GM21576 (cell line): ENCODE data around the gene PRKN.

Source experiments
- ATAC-seq: cut with Tn5 transposase; IDR thresholded peaks from one replicate; pipeline ENCODE4 v1.9.1; 2021; ENCODE audit warnings: mild to moderate bottlenecking, moderate library complexity; ENCODE audit not compliant: unreplicated experiment

Gene PRKN

GRCh38 chr6:162711376-162711775, 16.2 kb downstream of the PRKN start:
- ATAC-seq = no peak

GRCh38 chr6:162710936-162711335, 16.6 kb downstream of the PRKN start:
- ATAC-seq = no peak

GRCh38 chr6:162710419-162710818, 17.1 kb downstream of the PRKN start:
- ATAC-seq = no peak

GRCh38 chr6:162709431-162709830, 18.1 kb downstream of the PRKN start:
- no peak for ATAC-seq

- no peak for ATAC-seq
These were observed 18.6 kb downstream of the PRKN start for GRCh38 chr6:162708971-162709370.

GRCh38 chr6:162706232-162706631, 21.3 kb downstream of the PRKN start:
- no peak for ATAC-seq

GRCh38 chr6:162705736-162706135, 21.8 kb downstream of the PRKN start:
- no peak for ATAC-seq

GRCh38 chr6:162704001-162704400, 23.6 kb downstream of the PRKN start:
- ATAC-seq = no peak

GRCh38 chr6:162702446-162702845, 25.1 kb downstream of the PRKN start:
- no peak for ATAC-seq

GRCh38 chr6:162701551-162701950, 26.0 kb downstream of the PRKN start:
- no peak for ATAC-seq

- no peak for ATAC-seq
These were observed 26.6 kb downstream of the PRKN start for GRCh38 chr6:162700966-162701365.

GRCh38 chr6:162699961-162700360, 27.6 kb downstream of the PRKN start:
- no peak for ATAC-seq

- ATAC-seq = no peak
These were observed 29.1 kb downstream of the PRKN start for GRCh38 chr6:162698440-162698839.

- no peak for ATAC-seq
These were observed 29.6 kb downstream of the PRKN start for GRCh38 chr6:162697872-162698403.

- ATAC-seq = no peak
These were observed 37.4 kb downstream of the PRKN start for GRCh38 chr6:162690158-162690557.

- no peak for ATAC-seq
These were observed 38.7 kb downstream of the PRKN start for GRCh38 chr6:162688751-162689345.

GRCh38 chr6:162685586-162685985, 42.0 kb downstream of the PRKN start:
- no peak for ATAC-seq

GRCh38 chr6:162684961-162685360, 42.6 kb downstream of the PRKN start:
- no peak for ATAC-seq

GRCh38 chr6:162684052-162684451, 43.5 kb downstream of the PRKN start:
- ATAC-seq = no peak

GRCh38 chr6:162683135-162683534, 44.4 kb downstream of the PRKN start:
- ATAC-seq = no peak

- ATAC-seq = no peak
These were observed 46.1 kb downstream of the PRKN start for GRCh38 chr6:162681447-162681846.

- no peak for ATAC-seq
These were observed 46.7 kb downstream of the PRKN start for GRCh38 chr6:162680871-162681270.

GRCh38 chr6:162680367-162680766, 47.2 kb downstream of the PRKN start:
- ATAC-seq = no peak
